Heart right ventricle (tissue), 16 donors: Measurements from ENCODE around the gene AUTS2. TPM values are rescaled to one million over a fixed set of nuclear protein-coding genes. Genes with fewer than 3 reads are reported as not detected.

Experiments used
- ATAC-seq, 8 donors: fragments of 200-7000 bp; cut with Tn5 transposase; one replicate each; pipeline ENCODE4 v1.9.1; 2020; ENCODE audit warnings: mild to moderate bottlenecking in 8 of 8, moderate library complexity in 8 of 8, moderate number of reproducible peaks in 1 of 8
- DNase-seq, 2 donors: peaks; one replicate each; pipeline ENCODE4 v3.0.0-alpha.2; 2020
- H3K27ac ChIP-seq, 10 donors: fragments of 200-600 bp; sonication (generic) in 2 of 10; one replicate each; pipeline versions ENCODE4 v1.5.0 to v1.8.0; 2020 to 2022; ENCODE audit warnings: mild to moderate bottlenecking in 3 of 10
- H3K27me3 ChIP-seq, 7 donors: fragments of 200-600 bp; one replicate each; pipeline ENCODE4 v1.8.0; 2021 to 2022; ENCODE audit warnings: mild to moderate bottlenecking in 2 of 7
- H3K36me3 ChIP-seq, 9 donors: fragments of 200-600 bp; sonication (generic) in 1 of 9; one replicate each; pipeline versions ENCODE4 v1.5.0 to v1.8.0; 2020 to 2022; ENCODE audit warnings: mild to moderate bottlenecking in 2 of 9
- H3K4me1 ChIP-seq, 9 donors: fragments of 200-600 bp; sonication (generic) in 1 of 9; one replicate each; pipeline versions ENCODE4 v1.5.0 to v1.8.0; 2020 to 2022; ENCODE audit warnings: mild to moderate bottlenecking in 4 of 9
- H3K4me3 ChIP-seq, 10 donors: fragments of 200-600 bp; sonication (generic) in 2 of 10; one replicate each; pipeline versions ENCODE4 v1.5.0 to v1.8.0; 2020 to 2022; ENCODE audit warnings: mild to moderate bottlenecking in 7 of 10, moderate library complexity in 2 of 10
- H3K9me3 ChIP-seq, 11 donors: fragments of 200-600 bp in 10 of 11; sonication (generic) in 2 of 11; one replicate each; pipeline versions ENCODE4 v1.5.0 to v1.8.0; 2013 to 2022; ENCODE audit warnings: mild to moderate bottlenecking in 2 of 11, control low read depth in 1 of 11, moderate library complexity in 1 of 11
- WGBS, 2 donors: extraction: QIAGEN DNeasy Blood & Tissue Kit; methylation state at CpG; one replicate each; pipeline ENCODE4 v1.1.7; 2013; ENCODE audit warnings: inconsistent platforms in 1 of 2; 5-methylcytosine and 5-hydroxymethylcytosine counted together
- intact Hi-C, 10 donors: fragments of 100-400 bp; cut with DNase I; formaldehyde crosslinking; loops; one replicate each; pipeline versions ENCODE4 v1.11.1 to v1.14.2; 2022
- polyA plus RNA-seq, 2 donors: library from polyadenylated mRNA; stranded (reverse); fragments of 200-250 nt; gene quantifications; one replicate each; pipeline ENCODE4 v1.2.3, GENCODE V29; 2013
- total RNA-seq, 10 donors: library from RNA; stranded (reverse); fragmentation: NEBNext Ultra II Directional in 3 of 10; extraction: Animal tissue kit (Norgen Biotek cat#: 25700) in 3 of 10; gene quantifications; one replicate each; pipeline versions ENCODE4 v1.2.1 to v1.2.4, GENCODE V29; 2021 to 2023
- TF ChIP-seq, protein P1 (sequence below), 9 donors: fragments of 200-600 bp; sonication (generic) in 2 of 9; IDR thresholded peaks; one replicate each; pipeline versions ENCODE4 v1.5.0 to v1.8.0; 2021 to 2022; ENCODE audit warnings: antibody characterized with exemption in 9 of 9, mild to moderate bottlenecking in 5 of 9, moderate library complexity in 1 of 9
- donor health status: Arrhythmogenic right ventricular cardiomyopathy.
- donor health status: ischemic (EF 13 %, LVEDD 7.1; RV severe dilation, severe dysfunction).
- donor health status: healthy with polysubstance abuse.
- donor health status: DM: no; HTN: yes; CAD: no.
- donor health status: DM: no; HTN: no; CAD: no.
- donor health status: ischemic (EF 25% LVEDD 6.9; RV normal size, moderate dysfunction).
- donor health status: ischemic (EF 25% LVEDD 5.7; RV mildly dilated, moderate dysfunction).
- donor health status: healthy.
- donor health status: DM: yes; HTN: yes; CAD: no.
- donor health status: Ischemic cardiomyopathy.
- donor health status: ischemic (EF 35%, LVEDD 5.7; RV mildly dilated, moderate dysfunction).
- donor health status: nonischemic (EF 11% LVEDD 7.7; RV severe dilation, severe dysfunction).
- donor health status: DM: yes; HTN: yes; CAD: no.
- donor health status: PGD.
- donor health status: ischemic (EF 29% LVEDD 5.4; RV normal size, mild dysfunction).
- donor health status: nonischemic (EF 23%, LVEDD 6.1; RV moderate dilation, normal function).

Gene AUTS2
- total and polyA plus RNA-seq, 12 donors: 1.6 to 11.2 (median 7.3) TPM

GRCh38 chr7:70512761-70513160, 914.5 kb downstream of the AUTS2 start:
- no peaks in the 10 kb centered on the region for H3K27me3 ChIP-seq
- no peak overlapping the region for H3K27ac ChIP-seq
- TF ChIP-seq, protein P1, sequence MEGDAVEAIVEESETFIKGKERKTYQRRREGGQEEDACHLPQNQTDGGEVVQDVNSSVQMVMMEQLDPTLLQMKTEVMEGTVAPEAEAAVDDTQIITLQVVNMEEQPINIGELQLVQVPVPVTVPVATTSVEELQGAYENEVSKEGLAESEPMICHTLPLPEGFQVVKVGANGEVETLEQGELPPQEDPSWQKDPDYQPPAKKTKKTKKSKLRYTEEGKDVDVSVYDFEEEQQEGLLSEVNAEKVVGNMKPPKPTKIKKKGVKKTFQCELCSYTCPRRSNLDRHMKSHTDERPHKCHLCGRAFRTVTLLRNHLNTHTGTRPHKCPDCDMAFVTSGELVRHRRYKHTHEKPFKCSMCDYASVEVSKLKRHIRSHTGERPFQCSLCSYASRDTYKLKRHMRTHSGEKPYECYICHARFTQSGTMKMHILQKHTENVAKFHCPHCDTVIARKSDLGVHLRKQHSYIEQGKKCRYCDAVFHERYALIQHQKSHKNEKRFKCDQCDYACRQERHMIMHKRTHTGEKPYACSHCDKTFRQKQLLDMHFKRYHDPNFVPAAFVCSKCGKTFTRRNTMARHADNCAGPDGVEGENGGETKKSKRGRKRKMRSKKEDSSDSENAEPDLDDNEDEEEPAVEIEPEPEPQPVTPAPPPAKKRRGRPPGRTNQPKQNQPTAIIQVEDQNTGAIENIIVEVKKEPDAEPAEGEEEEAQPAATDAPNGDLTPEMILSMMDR (IDR thresholded peaks at IDR 0.05): no peak
- no peaks in the 10 kb centered on the region for H3K4me1 ChIP-seq
- intact Hi-C loops: no loop called here
- no peaks in the 10 kb centered on the region for H3K9me3 ChIP-seq
- H3K4me3 ChIP-seq: no peak overlapping the region
- WGBS, 2 donors: 96% methylated on average over 3 of the region's 3 CpGs
- H3K36me3 ChIP-seq: no peaks in the 10 kb centered on the region
- ATAC-seq (no peak), DNase-seq (no peak)

DNA sequence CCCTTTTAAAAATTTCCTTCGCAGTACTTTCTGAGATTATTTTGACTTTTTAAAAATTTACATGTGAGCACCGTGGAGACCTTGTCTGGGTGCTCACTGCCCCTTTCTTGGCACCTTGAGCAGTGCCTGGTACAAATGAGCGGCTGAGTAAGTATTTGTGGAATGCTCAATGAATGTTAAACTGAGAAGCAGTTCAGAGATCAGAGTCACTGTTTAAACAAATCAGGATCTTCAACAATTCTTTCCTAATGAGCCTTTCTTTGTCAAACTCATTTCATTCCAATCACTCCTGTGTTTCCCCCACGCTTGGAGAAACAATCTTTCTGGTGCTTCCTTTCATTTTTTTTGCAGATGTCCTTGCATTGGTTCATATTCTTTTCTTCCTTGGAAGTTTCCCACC, 922.3 kb downstream of the AUTS2 start:
- Histone ChIP-seq H3K4me3 (no peak overlapping the region), H3K36me3 (no peaks in the 10 kb centered on the region), H3K4me1 (no peaks in the 10 kb centered on the region), H3K27me3 (no peaks in the 10 kb centered on the region), H3K9me3 (no peaks in the 10 kb centered on the region), H3K27ac (no peak overlapping the region)
- intact Hi-C loops: no loop called here
- WGBS, 2 donors: 91 to 95% methylated on average over 4 of the region's 4 CpGs
- TF ChIP-seq, protein P1 (IDR thresholded peaks at IDR 0.05): no peak
- ATAC-seq (no peak), DNase-seq (no peak)

DNA sequence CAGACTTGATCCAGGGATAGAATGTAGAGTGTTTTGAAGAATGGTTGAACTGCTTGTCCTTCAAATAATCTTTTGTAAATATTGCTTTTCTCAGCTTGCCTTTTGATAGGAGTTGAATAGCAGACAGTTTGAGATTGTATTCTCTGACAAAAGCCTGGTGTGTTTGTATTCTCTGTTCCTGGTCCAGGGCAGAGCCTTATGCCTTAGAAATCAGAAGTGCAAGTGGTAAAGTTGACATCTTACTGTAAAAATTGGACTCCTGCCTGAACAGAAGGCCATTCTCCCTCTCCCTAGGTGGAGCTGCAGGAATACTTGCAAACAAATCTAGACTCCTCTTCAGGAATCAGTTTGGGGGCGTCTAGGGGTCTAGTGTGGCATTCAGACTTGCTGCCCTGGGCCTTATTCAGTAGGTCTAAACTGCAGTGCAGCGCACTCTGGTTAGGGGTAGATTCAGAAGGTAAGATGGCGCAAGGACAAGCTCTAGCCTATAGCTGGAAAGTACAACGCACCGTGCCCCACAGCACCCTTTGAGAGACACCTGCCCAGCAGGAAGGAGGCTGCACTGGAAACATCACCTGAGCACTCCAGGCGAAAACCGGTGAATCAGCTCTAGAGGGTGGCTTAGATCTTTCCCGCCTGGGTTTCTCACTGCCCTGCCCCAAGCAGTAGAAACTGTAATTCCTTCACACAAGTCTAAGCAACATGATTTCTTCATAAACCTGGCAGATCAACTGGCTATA, 925.1 kb downstream of the AUTS2 start:
- intact Hi-C loops: no loop called here
- WGBS, 2 donors: 87 to 94% methylated on average over 8 of the region's 8 CpGs
- ATAC-seq: no peak
- TF ChIP-seq, protein P1 (IDR thresholded peaks at IDR 0.05): no peak
- Histone ChIP-seq H3K27ac (no peak overlapping the region), H3K4me3 (no peak overlapping the region), H3K27me3 (no peaks in the 10 kb centered on the region), H3K4me1 (peaks cover 0 to 10% (median 0%) of the 10 kb centered on the region in 9 donors), H3K36me3 (no peaks in the 10 kb centered on the region), H3K9me3 (no peaks in the 10 kb centered on the region)
- DNase-seq: no peak

- 97 to 98% methylated on average over 2 of the region's 2 CpGs for WGBS, 2 donors
- Histone ChIP-seq H3K9me3 (no peaks in the 10 kb centered on the region), H3K27me3 (no peaks in the 10 kb centered on the region), H3K36me3 (no peaks in the 10 kb centered on the region), H3K4me3 (no peak overlapping the region), H3K4me1 (peaks cover 0 to 10% (median 0%) of the 10 kb centered on the region in 9 donors), H3K27ac (no peak overlapping the region)
- DNase-seq: no peak
- ATAC-seq: no peak
- intact Hi-C loops: no loop called here
- TF ChIP-seq, protein P1 (IDR thresholded peaks at IDR 0.05): no peak
Measured at GRCh38 chr7:70523989-70524351, 925.7 kb downstream of the AUTS2 start.
